Naive B cell (primary cell): ENCODE measurements around the gene DDX51. TPM values are rescaled to one million over a fixed set of nuclear protein-coding genes. Genes with fewer than 3 reads are reported as not detected.
"Not testable (repeated sequence)": the region's sequence is repeated elsewhere in the genome, so short reads cannot be mapped to it uniquely, and the experiment has no call there.

Experiments
- ATAC-seq, 2 donors: fragments of 150-1000 bp; cut with Tn5 transposase; 2 replicates each; pipeline ENCODE4 v1.10.0; 2021; ENCODE audit warnings: low read depth in 2 of 2, mild to moderate bottlenecking in 2 of 2, moderate library complexity in 2 of 2
- DNase-seq: peaks from one replicate; pipeline ENCODE4 v3.0.0; 2022
- H3K27ac Mint-ChIP-seq, 6 donors: one replicate each; pipeline ENCODE4 v1.8.0; 2020 to 2022; ENCODE audit warnings: mild to moderate bottlenecking in 6 of 6, mixed read lengths in 6 of 6, moderate library complexity in 5 of 6, inconsistent platforms in 2 of 6
- H3K27me3 Mint-ChIP-seq, 3 donors: one replicate each; pipeline ENCODE4 v1.8.0; 2021 to 2022; ENCODE audit warnings: mixed read lengths in 3 of 3, mild to moderate bottlenecking in 1 of 3
- H3K36me3 Mint-ChIP-seq, 2 donors: one replicate each; pipeline ENCODE4 v1.8.0; 2020 to 2022; ENCODE audit warnings: mixed read lengths in 2 of 2, inconsistent platforms in 1 of 2, mild to moderate bottlenecking in 1 of 2
- H3K4me1 Mint-ChIP-seq, 3 donors: one replicate each; pipeline ENCODE4 v1.8.0; 2020 to 2022; ENCODE audit warnings: mixed read lengths in 3 of 3, inconsistent platforms in 1 of 3, mild to moderate bottlenecking in 1 of 3, moderate library complexity in 1 of 3
- H3K4me3 Mint-ChIP-seq, 8 donors: one replicate each; pipeline ENCODE4 v1.8.0; 2020 to 2022; ENCODE audit warnings: mild to moderate bottlenecking in 8 of 8, mixed read lengths in 8 of 8, moderate library complexity in 8 of 8, inconsistent platforms in 2 of 8
- H3K9me3 Mint-ChIP-seq, 7 donors: one replicate each; pipeline ENCODE4 v1.8.0; 2020 to 2022; ENCODE audit warnings: mixed read lengths in 7 of 7, mild to moderate bottlenecking in 5 of 7, inconsistent platforms in 2 of 7, moderate library complexity in 1 of 7
- polyA plus RNA-seq, 6 donors: library from polyadenylated mRNA; unstranded; fragments of 300-500 nt; fragmentation: Illumina TruSeq; gene quantifications; one replicate each; pipeline ENCODE4 v1.2.3, GENCODE V29; 2021; ENCODE audit warnings: low read depth in 6 of 6

Gene DDX51
- polyA plus RNA-seq, 6 donors from 2014 or later = 7.1 to 14.9 (median 7.6) TPM; not detected in 1

- DNase-seq = no peak
- Mint-ChIP-seq H3K4me3 (peak overlapping the region; percentile 69 to 93 (median 87)), H3K9me3 (no peaks in the 10 kb centered on the region), H3K27me3 (no peaks in the 10 kb centered on the region), H3K36me3 (no peaks in the 10 kb centered on the region), H3K4me1 (peaks cover 26 to 29% (median 28%) of the 10 kb centered on the region in 3 donors), H3K27ac (peak overlapping the region in 5 of 6 donors; percentile 41 to 82 (median 57))
- no peak for ATAC-seq
Observed at GRCh38 chr12:132142679-132143335, 1.3 kb downstream of the DDX51 start.

- ATAC-seq (no peak), DNase-seq (no peak)
- Mint-ChIP-seq H3K4me3 (peak overlapping the region; percentile 39 to 93 (median 87)), H3K9me3 (no peaks in the 10 kb centered on the region), H3K4me1 (peaks cover 26 to 34% (median 28%) of the 10 kb centered on the region in 3 donors), H3K27ac (peak overlapping the region in 5 of 6 donors; percentile 9 to 57 (median 26)), H3K36me3 (no peaks in the 10 kb centered on the region), H3K27me3 (no peaks in the 10 kb centered on the region)
Observed at GRCh38 chr12:132141976-132142678, 2.0 kb downstream of the DDX51 start.

- Mint-ChIP-seq H3K4me1 (peaks cover 22 to 31% (median 22%) of the 10 kb centered on the region in 3 donors), H3K27me3 (no peaks in the 10 kb centered on the region), H3K9me3 (no peaks in the 10 kb centered on the region), H3K27ac (no peak overlapping the region), H3K36me3 (no peaks in the 10 kb centered on the region), H3K4me3 (peak overlapping the region in 2 of 8 donors; percentile 51 to 54)
- DNase-seq (no peak), ATAC-seq (no peak)
Observed at GRCh38 chr12:132140918-132141841, 2.9 kb downstream of the DDX51 start.

GRCh38 chr12:132140501-132140900, 3.6 kb downstream of the DDX51 start:
- no peak overlapping the region for H3K27ac Mint-ChIP-seq
- DNase-seq (no peak), ATAC-seq (no peak)
- peaks cover 15 to 24% (median 16%) of the 10 kb centered on the region in 3 donors for H3K4me1 Mint-ChIP-seq
- no peaks in the 10 kb centered on the region for H3K9me3 Mint-ChIP-seq
- H3K27me3 Mint-ChIP-seq = no peaks in the 10 kb centered on the region
- peak overlapping the region in 1 of 8 donors; percentile 45 for H3K4me3 Mint-ChIP-seq
- no peaks in the 10 kb centered on the region for H3K36me3 Mint-ChIP-seq

GRCh38 chr12:132139912-132140311, 4.2 kb downstream of the DDX51 start:
- DNase-seq = no peak
- no peak overlapping the region for H3K27ac Mint-ChIP-seq
- ATAC-seq = no peak
- H3K4me3 Mint-ChIP-seq = peak overlapping the region in 3 of 8 donors; percentile 12 to 45 (median 12)
- H3K9me3 Mint-ChIP-seq = no peaks in the 10 kb centered on the region
- H3K36me3 Mint-ChIP-seq = no peaks in the 10 kb centered on the region
- H3K4me1 Mint-ChIP-seq = peaks cover 10 to 19% (median 11%) of the 10 kb centered on the region in 3 donors
- H3K27me3 Mint-ChIP-seq = no peaks in the 10 kb centered on the region

GRCh38 chr12:132138941-132139871, 4.9 kb downstream of the DDX51 start:
- DNase-seq (no peak), ATAC-seq (no peak)
- Mint-ChIP-seq H3K27me3 (no peaks in the 10 kb centered on the region), H3K36me3 (no peaks in the 10 kb centered on the region), H3K9me3 (no peaks in the 10 kb centered on the region), H3K4me1 (peaks cover 3 to 15% (median 6%) of the 10 kb centered on the region in 3 donors), H3K27ac (no peak overlapping the region), H3K4me3 (peak overlapping the region in 2 of 8 donors; percentile 12)

GRCh38 chr12:132137483-132138125, 6.5 kb downstream of the DDX51 start:
- DNase-seq (no peak), ATAC-seq (no peak)
- Mint-ChIP-seq H3K4me3 (peak overlapping the region in 1 of 8 donors; percentile 63), H3K36me3 (no peaks in the 10 kb centered on the region), H3K9me3 (no peaks in the 10 kb centered on the region), H3K27ac (peak overlapping the region in 1 of 6 donors; percentile 44), H3K27me3 (no peaks in the 10 kb centered on the region), H3K4me1 (peaks cover 0 to 7% (median 0%) of the 10 kb centered on the region in 3 donors)

GRCh38 chr12:132136226-132136625, 7.9 kb downstream of the DDX51 start:
- ATAC-seq, H3K9me3 Mint-ChIP-seq: not testable (repeated sequence)

GRCh38 chr12:132134653-132135183, 9.4 kb downstream of the DDX51 start:
- not testable (repeated sequence) for ATAC-seq, H3K4me1 Mint-ChIP-seq, H3K36me3 Mint-ChIP-seq, H3K9me3 Mint-ChIP-seq, DNase-seq, H3K27me3 Mint-ChIP-seq, H3K4me3 Mint-ChIP-seq, H3K27ac Mint-ChIP-seq

More at GRCh38 chr12:132136226-132136625, 7.9 kb downstream of the DDX51 start:
- peak overlapping the region in 1 of 8 donors; percentile 6 for H3K4me3 Mint-ChIP-seq
- H3K27me3 Mint-ChIP-seq, DNase-seq, H3K4me1 Mint-ChIP-seq, H3K36me3 Mint-ChIP-seq, H3K27ac Mint-ChIP-seq: not testable (repeated sequence)

GRCh38 chr12:132133952-132134652, 10.0 kb downstream of the DDX51 start:
- H3K27ac Mint-ChIP-seq = peak overlapping the region in 1 of 6 donors; percentile 4
- no peaks in the 10 kb centered on the region for H3K27me3 Mint-ChIP-seq
- peaks cover 0 to 5% (median 0%) of the 10 kb centered on the region in 7 donors for H3K9me3 Mint-ChIP-seq
- H3K36me3 Mint-ChIP-seq = no peaks in the 10 kb centered on the region
- DNase-seq = no peak
- H3K4me3 Mint-ChIP-seq = no peak overlapping the region
- peaks cover 0 to 7% (median 0%) of the 10 kb centered on the region in 3 donors for H3K4me1 Mint-ChIP-seq
- ATAC-seq = no peak

GRCh38 chr12:132132609-132133430, 11.3 kb downstream of the DDX51 start:
- H3K36me3 Mint-ChIP-seq = peaks cover 5 to 8% of the 10 kb centered on the region in 2 donors
- no peaks in the 10 kb centered on the region for H3K27me3 Mint-ChIP-seq
- peaks cover 0 to 5% (median 0%) of the 10 kb centered on the region in 3 donors for H3K4me1 Mint-ChIP-seq
- DNase-seq (no peak), ATAC-seq (no peak)
- H3K9me3 Mint-ChIP-seq = peaks cover 0 to 12% (median 6%) of the 10 kb centered on the region in 7 donors
- H3K4me3 Mint-ChIP-seq = no peak overlapping the region
- no peak overlapping the region for H3K27ac Mint-ChIP-seq
